NCI-H524 (cell line): ENCODE results near the gene SSBP3.
"Not testable (repeated sequence)": the region's sequence is repeated elsewhere in the genome, so short reads cannot be mapped to it uniquely, and the experiment has no call there.

Experiments used
- DNase-seq, 2 experiments: peaks; one replicate each; lab custom pipeline; 2025; lab: John Stamatoyannopoulos, UW

Gene SSBP3

DNA sequence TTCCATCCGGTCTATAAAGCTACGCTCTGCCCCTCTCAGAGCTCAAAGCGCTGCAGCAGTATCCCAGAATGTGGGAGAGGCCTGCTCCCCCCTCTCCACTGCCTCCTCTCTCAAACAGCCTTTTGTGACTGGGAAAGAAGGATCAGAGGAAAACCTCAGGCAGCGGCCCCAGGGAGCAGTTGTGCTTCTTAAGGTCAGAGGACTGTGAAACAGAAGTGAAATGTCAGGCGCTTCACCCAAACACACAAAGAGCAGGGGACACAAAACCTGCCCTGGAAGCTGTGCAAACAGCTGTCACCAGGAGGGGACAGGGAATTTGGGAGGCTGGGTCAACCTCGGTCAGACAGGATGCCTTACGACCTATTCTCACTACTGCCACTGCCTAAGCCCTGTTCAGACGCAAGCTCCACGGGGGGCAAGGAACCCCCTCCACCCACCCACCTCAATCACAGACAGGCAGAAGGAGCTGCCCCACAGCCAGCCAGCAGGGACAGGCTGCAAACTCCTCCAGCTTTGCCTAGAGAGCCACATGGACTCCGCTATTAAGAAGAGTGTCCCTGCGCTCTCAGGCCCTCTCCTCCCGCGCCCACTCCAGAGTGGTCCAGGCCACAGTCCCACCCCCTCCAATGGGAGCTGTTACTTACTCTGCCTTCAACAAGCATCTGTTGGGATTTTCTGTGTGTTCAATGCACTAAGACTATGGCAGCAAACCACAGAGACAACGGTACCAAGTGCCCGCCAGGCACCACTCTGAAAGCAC, 14.6 kb downstream of the SSBP3 start:
- DNase-seq: peak; percentile 39 to 68

- DNase-seq: no peak
These were observed 15.5 kb downstream of the SSBP3 start for GRCh38 chr1:54390655-54391054.

GRCh38 chr1:54389608-54390007, 16.6 kb downstream of the SSBP3 start:
- not testable (repeated sequence) for DNase-seq

GRCh38 chr1:54387419-54387818, 18.8 kb downstream of the SSBP3 start:
- DNase-seq: no peak

- no peak for DNase-seq
These were observed 20.5 kb downstream of the SSBP3 start for GRCh38 chr1:54385727-54386022.

DNA sequence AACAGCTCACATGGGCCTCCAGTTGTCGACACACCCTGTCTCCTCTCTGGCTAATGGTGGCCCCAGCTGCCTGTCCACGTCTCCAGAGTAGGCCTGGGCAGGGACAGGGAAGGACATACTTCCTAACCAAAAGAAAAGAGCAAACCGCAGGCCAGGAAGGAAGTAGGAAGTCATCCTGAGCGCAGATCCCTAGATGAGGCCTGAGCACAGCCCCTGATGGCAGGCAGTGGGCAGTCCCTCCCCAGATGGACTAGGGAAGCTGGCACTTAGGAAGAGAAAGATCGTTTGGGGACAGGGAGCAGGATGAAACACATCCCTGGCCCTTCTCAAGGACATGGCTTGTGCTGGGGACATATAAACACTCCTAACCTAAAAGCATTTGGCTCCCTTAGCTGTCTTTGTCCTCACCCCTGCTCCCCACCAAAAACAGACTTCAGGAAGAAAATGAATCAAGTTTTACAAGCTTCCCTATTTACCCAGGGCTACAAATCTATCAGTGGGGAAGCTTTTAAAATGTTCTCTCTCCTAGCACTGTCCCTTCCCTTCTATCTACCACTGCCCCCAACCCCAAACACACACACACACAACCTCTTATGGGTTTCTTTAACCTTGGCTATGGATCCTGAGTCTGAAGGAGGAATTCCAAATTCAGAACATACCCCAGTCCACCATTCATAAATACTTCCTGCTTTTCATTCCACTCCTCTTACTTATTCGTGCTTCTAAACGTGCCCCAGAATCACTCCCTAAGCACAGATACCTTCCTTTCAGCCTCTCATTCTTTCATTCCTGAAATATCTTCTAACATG, 21.1 kb downstream of the SSBP3 start:
- DNase-seq: no peak

DNA sequence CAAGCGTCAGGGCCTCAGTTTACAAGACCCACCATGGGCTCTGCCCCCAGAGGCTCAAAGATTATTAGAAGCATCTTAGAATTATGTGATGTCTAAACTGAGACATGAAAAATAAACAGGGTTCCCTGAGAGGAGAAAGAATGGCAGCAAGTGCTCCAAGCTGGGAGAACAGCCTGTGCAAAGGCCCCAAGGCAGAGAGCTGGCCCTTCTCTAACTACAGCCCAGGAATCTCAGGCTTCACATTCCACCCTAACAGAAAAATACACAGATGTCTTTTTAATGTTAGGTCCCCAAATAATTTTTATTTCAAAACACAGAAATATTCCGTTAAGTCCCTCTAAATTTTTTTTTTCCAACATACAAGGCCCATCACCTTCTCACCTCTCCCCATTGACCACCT, 21.7 kb downstream of the SSBP3 start:
- no peak for DNase-seq

DNA sequence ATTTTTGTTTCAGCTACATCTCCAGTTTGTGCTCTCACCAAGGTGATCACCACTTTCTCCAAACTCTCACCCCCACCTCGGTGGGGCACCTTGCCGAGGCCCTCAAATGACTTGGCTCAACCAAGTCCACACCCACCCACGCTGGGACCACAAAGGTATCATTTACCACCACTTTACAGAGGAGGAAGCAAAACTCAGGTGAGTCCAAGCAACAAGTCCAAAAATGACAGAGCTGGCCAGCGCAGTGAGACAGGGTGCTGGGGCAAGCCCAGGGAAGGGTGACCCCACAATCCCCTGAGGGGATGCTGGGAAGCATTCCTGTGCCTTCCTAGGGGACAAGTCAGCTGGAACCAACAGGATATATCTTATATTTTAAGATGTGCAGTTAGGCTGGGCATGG, 24.7 kb downstream of the SSBP3 start:
- DNase-seq: no peak

- DNase-seq: no peak
These were observed 25.8 kb downstream of the SSBP3 start for GRCh38 chr1:54380290-54380882.

- DNase-seq: no peak
These were observed 26.5 kb downstream of the SSBP3 start for GRCh38 chr1:54379555-54380289.

DNA sequence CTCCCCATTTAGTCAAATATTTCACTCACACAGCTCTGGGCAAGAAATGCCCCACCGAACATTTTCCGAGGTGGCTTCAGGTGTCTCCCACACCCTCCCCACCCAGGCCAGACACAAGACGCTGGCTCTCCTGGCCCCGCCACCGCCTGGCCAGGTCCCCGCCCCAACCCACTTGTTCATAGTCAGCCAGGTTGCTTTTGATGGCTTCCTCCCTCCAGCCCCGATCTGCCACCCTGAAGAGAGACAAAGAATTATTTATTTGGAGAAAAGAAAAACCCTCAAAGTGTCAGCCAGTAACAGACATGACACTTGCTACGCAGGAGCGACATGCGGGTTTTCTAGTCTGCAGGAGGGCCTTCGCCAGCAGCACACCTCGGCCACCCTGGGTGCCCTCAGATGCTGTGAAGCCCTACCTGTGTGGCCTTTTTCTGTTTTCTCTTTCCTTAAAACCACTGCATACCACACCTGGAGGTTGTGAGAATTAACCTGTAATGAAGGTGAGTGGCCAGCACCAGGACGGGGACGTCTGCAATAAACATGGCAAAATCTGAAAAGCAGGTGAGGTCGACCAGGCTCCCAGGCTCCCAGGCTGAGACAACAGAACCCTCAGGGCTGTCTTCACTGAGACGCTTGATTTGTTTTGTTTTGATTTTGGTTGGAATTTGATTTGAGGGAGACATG, 27.2 kb downstream of the SSBP3 start:
- DNase-seq: no peak

DNA sequence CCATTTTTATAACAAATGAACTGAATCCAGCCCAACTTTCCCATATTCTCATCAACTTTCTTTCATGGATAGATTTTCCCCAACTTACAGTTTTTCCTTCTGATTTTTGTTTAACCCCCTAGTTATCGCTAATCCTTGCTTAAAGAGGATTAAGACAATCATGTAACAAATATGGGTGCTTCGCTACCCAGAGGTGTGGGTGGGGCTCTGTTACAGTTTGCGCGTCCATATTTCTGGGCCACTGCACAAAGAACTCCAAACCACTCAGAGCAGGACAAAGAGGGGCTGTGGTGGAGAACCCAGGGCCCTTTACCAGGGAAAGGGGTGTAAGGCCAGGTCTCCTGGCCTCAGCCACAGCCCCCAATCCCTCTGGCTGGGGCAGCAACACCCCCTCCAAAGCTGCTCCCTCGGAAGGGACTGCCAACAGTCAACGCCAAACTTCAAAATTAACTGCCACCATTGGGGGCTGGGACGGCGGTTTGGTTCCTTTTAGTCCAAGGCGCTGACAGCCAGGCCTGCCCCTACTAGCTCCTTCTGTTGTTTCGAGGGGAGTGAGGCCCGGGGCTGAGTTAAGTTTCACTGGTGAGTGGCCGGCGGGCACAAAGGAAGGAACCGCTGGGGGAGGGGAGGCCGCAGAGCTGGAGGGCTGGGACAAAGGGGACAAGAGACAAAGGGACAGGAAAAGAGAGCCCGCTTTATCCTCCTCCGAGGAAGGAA, 27.9 kb downstream of the SSBP3 start:
- DNase-seq: peak in 1 of 2 experiments; percentile 38

DNA sequence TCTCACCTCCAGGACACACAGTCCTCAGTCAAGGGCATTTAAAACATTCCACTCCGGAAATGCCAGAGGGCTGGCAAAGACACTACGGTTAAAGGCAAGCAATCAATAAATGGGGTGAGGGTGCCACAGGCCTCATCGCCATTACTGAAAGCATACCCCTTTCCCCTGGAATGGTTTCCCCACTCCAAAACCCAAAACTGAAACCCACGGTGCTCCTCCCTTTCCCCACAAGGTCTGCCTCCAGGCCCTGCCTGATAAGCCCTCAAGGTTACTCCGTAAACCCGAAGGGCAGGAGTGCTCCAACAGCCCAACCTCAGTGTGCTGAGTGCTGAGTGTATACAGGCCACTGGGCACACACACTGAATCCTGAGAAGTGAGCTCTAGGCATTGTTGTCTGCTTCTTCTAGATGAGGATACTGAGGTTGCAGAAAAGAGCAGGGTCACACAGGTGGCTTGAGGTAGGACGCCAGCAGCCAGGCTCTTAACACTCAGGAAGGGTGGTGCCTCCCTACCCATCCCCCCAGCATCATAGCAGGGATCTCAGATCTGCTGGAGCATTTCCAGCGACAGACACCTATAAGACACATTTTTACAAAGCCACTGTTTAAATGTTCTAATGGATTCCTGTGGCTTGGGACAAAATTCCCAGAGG, 29.0 kb downstream of the SSBP3 start:
- no peak for DNase-seq

- DNase-seq: peak; percentile 11 to 53
These were observed 29.7 kb downstream of the SSBP3 start for GRCh38 chr1:54376430-54377039.

DNA sequence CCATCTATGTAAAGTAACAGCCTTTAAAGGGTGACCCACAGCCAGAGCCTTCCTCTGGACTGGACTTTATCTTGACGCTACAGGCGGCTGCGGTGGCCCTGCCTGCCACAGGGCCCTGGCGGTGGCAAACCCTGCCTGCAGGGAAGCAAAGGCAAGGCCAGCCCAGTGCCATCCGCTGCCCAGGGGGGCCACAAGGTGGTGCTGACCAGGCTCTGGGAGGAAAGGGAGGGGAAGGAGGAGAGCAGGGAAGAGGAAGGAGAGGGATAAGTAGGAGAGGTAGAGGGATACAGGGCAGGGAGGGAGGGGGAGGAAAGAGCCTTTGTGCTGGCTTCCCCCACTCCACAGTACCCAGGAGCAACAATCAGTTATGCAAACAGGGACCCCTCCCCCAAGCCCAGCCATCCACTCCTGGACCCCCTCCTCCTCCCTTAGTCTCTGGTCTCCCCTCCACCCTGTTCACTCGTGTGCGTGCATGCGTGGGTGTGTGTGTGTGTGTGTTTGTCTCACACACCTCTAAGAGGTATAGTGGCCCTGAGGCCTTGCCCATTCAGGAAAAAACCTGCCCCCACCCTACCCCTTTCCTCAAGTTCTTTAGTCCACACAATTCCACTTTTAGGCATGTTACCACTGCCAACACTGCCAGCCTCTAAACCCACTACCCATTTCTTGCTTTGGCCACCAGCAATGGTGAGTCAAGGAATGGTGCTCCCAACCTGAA, 30.3 kb downstream of the SSBP3 start:
- no peak for DNase-seq

DNA sequence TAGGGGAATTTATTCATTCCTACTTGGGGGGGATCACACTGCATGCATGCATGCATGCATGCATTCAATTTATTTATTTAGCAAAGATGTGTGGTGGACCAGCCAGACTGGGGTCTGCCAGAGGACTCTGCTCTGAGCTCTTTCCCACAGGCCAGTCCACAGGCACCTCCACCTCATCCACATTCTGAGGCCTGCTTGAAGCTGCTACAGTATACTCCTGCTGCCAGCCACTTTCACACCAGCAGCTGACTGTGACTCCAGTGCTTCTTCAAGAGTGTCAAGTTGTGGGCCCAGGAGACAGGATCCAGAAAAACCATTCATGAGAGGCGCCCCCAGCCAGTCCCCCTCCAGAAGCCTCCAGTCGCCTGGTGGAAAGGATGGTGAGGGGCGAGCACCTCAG, 30.9 kb downstream of the SSBP3 start:
- no peak for DNase-seq

DNA sequence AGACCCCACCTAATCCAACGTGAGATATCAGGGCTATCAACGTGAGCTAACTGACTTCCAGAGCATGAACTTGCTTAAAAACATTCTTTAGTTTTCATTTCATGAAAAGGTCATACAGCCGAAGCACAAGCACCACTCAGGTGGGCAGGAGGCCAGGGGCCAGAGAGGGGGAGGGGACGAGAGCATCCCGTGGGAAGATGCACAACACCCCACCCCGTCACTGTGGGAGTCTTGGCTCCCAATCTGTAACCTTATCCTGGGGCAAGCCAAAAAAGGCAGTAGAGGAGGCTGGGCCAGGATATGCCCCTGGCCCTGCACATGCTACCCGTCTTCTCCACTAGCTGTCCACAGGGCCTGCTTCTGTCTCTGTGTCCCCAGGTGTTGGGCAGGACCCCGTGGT, 31.4 kb downstream of the SSBP3 start:
- no peak for DNase-seq

- DNase-seq: no peak
These were observed 33.2 kb downstream of the SSBP3 start for GRCh38 chr1:54372978-54373377.

DNA sequence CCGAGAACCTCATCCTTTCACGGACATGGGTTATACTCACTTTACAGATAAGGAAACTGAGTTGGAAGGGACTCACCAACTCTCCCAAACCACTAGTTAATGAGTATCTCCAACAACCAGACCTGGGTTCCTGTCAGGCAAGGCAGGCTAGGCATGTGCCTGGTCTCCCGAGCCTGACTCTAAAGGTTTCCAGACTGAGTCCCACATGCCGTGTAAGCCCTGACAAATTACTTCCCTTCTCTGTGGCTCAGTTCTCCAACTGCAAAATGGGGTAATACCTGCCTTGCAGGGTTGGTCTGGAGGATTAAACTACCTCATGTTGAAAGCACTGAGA, 34.3 kb downstream of the SSBP3 start:
- DNase-seq: no peak
